BE2C (cell line): Measurements from ENCODE around the gene SGPP1.
"Not testable (repeated sequence)": the region's sequence is repeated elsewhere in the genome, so short reads cannot be mapped to it uniquely, and the experiment has no call there.

Experiments used
- DNase-seq: peaks from one replicate; pipeline ENCODE4 v3.0.0-alpha.2; 2020
- H3K27me3 ChIP-seq: fragments of 250-450 bp; sonication (Bioruptor Pico); 2 replicates; pipeline ENCODE4 v1.5.1; 2020; ENCODE audit warnings: mild to moderate bottlenecking
- H3K36me3 ChIP-seq: fragments of 250-450 bp; sonication (Bioruptor Pico); 2 replicates; pipeline ENCODE4 v1.5.1; 2020; ENCODE audit warnings: mild to moderate bottlenecking
- H3K4me1 ChIP-seq: fragments of 250-450 bp; sonication (Bioruptor Pico); 2 replicates; pipeline ENCODE4 v1.5.1; 2020
- H3K4me3 ChIP-seq: 2 replicates; pipeline ENCODE4 v1.5.1; 2011; ENCODE audit warnings: low read depth, low read length
- H3K9me3 ChIP-seq: fragments of 250-450 bp; sonication (Bioruptor Pico); 2 replicates; pipeline ENCODE4 v1.5.1; 2020
- CTCF ChIP-seq: IDR thresholded peaks from 2 replicates; pipeline ENCODE4 v1.5.1; 2012; ENCODE audit warnings: mild to moderate bottlenecking, low read depth, low read length

SGPP1 gene

GRCh38 chr14:63707216-63707615, 20.6 kb downstream of the SGPP1 start:
- H3K27me3 ChIP-seq = no peaks in the 10 kb centered on the region
- TF ChIP-seq CTCF = no peak
- no peak for DNase-seq
- H3K36me3 ChIP-seq = no peaks in the 10 kb centered on the region
- H3K4me3 ChIP-seq = no peak overlapping the region
- no peaks in the 10 kb centered on the region for H3K4me1 ChIP-seq
- H3K9me3 ChIP-seq = no peaks in the 10 kb centered on the region

GRCh38 chr14:63705561-63706070, 22.2 kb downstream of the SGPP1 start:
- no peaks in the 10 kb centered on the region for H3K36me3 ChIP-seq
- no peaks in the 10 kb centered on the region for H3K27me3 ChIP-seq
- no peak for TF ChIP-seq CTCF
- no peak for DNase-seq
- no peak overlapping the region for H3K4me3 ChIP-seq
- H3K4me1 ChIP-seq = no peaks in the 10 kb centered on the region
- no peaks in the 10 kb centered on the region for H3K9me3 ChIP-seq

- H3K4me1 ChIP-seq, H3K9me3 ChIP-seq, DNase-seq, H3K4me3 ChIP-seq, H3K36me3 ChIP-seq, H3K27me3 ChIP-seq: not testable (repeated sequence)
Measured at GRCh38 chr14:63702530-63702929, 25.3 kb downstream of the SGPP1 start.

- Histone ChIP-seq H3K4me1 (no peaks in the 10 kb centered on the region), H3K36me3 (no peaks in the 10 kb centered on the region), H3K9me3 (no peaks in the 10 kb centered on the region), H3K4me3 (no peak overlapping the region), H3K27me3 (no peaks in the 10 kb centered on the region)
- TF ChIP-seq CTCF = no peak
- DNase-seq = no peak
Measured at GRCh38 chr14:63701606-63702299, 26.1 kb downstream of the SGPP1 start.

- Histone ChIP-seq H3K36me3 (no peaks in the 10 kb centered on the region), H3K4me1 (no peaks in the 10 kb centered on the region), H3K4me3 (no peak overlapping the region), H3K27me3 (no peaks in the 10 kb centered on the region), H3K9me3 (no peaks in the 10 kb centered on the region)
- no peak for TF ChIP-seq CTCF
- DNase-seq = no peak
Measured at GRCh38 chr14:63692310-63693020, 35.4 kb downstream of the SGPP1 start.

- Histone ChIP-seq H3K9me3 (no peaks in the 10 kb centered on the region), H3K27me3 (no peaks in the 10 kb centered on the region), H3K4me3 (no peak overlapping the region), H3K36me3 (no peaks in the 10 kb centered on the region), H3K4me1 (no peaks in the 10 kb centered on the region)
- TF ChIP-seq CTCF = no peak
- DNase-seq = no peak
Measured at GRCh38 chr14:63689132-63689531, 38.7 kb downstream of the SGPP1 start.
